Measurements from ENCODE around the gene SYVN1.

DNA sequence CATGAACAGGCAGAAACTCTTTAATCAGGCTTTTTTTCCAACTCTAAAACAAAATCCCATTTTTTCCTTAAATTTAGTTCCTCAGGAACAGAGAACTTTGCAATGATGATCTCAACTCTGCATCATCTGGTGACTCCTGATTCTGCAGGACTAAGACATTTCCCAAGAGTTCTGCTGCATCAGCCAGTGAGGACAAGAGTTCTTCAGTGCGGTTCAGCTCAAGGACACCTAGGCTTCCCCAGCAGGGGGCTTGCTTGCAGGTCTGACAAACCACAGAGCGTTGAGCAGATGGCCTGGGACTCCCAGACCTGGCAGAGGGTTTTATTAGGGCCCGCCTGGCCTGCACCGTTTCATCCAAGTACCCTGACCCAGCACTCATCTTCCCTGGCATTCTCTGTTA is 56.9 kb downstream of the SYVN1 start:
- TF ChIP-seq POLR2A (IDR thresholded peaks at IDR 0.05), result no peak
- TF ChIP-seq, protein P1, sequence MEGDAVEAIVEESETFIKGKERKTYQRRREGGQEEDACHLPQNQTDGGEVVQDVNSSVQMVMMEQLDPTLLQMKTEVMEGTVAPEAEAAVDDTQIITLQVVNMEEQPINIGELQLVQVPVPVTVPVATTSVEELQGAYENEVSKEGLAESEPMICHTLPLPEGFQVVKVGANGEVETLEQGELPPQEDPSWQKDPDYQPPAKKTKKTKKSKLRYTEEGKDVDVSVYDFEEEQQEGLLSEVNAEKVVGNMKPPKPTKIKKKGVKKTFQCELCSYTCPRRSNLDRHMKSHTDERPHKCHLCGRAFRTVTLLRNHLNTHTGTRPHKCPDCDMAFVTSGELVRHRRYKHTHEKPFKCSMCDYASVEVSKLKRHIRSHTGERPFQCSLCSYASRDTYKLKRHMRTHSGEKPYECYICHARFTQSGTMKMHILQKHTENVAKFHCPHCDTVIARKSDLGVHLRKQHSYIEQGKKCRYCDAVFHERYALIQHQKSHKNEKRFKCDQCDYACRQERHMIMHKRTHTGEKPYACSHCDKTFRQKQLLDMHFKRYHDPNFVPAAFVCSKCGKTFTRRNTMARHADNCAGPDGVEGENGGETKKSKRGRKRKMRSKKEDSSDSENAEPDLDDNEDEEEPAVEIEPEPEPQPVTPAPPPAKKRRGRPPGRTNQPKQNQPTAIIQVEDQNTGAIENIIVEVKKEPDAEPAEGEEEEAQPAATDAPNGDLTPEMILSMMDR (IDR thresholded peaks at IDR 0.05), result no peak
- no peak for TF ChIP-seq POLR2AphosphoS5 (IDR thresholded peaks at IDR 0.05)

Measured in suprapubic skin (tissue), 4 donors.